ENCODE results near the gene USP24. TPM values are rescaled to one million over a fixed set of nuclear protein-coding genes. Genes with fewer than 3 reads are reported as not detected.

Gene USP24
- total and polyA plus RNA-seq, 3 donors from 2014 or later: 20.2 to 50.9 (median 50.3) TPM

DNA sequence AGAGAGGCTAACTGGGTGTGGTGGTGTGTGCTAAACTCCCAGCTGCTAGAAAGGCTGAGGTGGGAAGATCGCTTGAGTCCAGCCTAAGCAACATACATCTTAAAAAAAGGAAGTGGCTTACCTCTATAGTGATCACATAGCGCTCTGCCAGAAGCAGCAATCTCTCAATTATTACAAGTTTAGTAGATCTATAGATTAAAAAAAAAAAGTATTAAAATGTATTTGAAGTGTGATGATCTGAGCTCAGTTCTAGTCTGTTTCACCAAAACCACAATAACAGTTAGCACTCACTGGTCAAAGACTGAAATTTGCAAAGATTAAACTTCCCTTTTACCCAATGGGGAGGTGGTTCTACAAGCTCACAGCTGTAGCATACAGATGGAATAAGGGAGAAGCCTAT lies 76.3 kb downstream of the USP24 start:
- Histone ChIP-seq H3K4me1 (no peaks in the 10 kb centered on the region), H3K27ac (no peak overlapping the region), H3K9me3 (no peaks in the 10 kb centered on the region), H3K36me3 (ENCODE audit: low read depth, missing control alignments) (no peaks in the 10 kb centered on the region), H3K4me3 (no peak overlapping the region), H3K27me3 (no peaks in the 10 kb centered on the region)
- intact Hi-C loops (cut with DNase I; ENCODE audit: low total_unique reads): no loop called here
- TF ChIP-seq POLR2A (IDR thresholded peaks at IDR 0.05) (no peak), CTCF (IDR thresholded peaks at IDR 0.05) (no peak)
- 89 to 97% methylated on average over 2 of the region's 2 CpGs for WGBS, 2 donors
- no peak for DNase-seq

GRCh38 chr1:55134152-55134808 lies 80.9 kb downstream of the USP24 start:
- no peaks in the 10 kb centered on the region for H3K9me3 ChIP-seq
- TF ChIP-seq CTCF (IDR thresholded peaks at IDR 0.05) (no peak), POLR2A (IDR thresholded peaks at IDR 0.05) (no peak)
- H3K4me3 ChIP-seq: no peak overlapping the region
- intact Hi-C loops (cut with DNase I; ENCODE audit: low total_unique reads): no loop called here
- 91 to 94% methylated on average over 7 of the region's 7 CpGs for WGBS, 2 donors
- no peaks in the 10 kb centered on the region for H3K36me3 ChIP-seq (ENCODE audit: low read depth, missing control alignments)
- H3K27ac ChIP-seq: no peak overlapping the region
- no peaks in the 10 kb centered on the region for H3K4me1 ChIP-seq
- no peak for DNase-seq
- no peaks in the 10 kb centered on the region for H3K27me3 ChIP-seq

GRCh38 chr1:55131801-55132200 lies 83.4 kb downstream of the USP24 start:
- no peak overlapping the region for H3K4me3 ChIP-seq
- H3K4me1 ChIP-seq: no peaks in the 10 kb centered on the region
- H3K36me3 ChIP-seq (ENCODE audit: low read depth, missing control alignments): no peaks in the 10 kb centered on the region
- no peak for TF ChIP-seq POLR2A (IDR thresholded peaks at IDR 0.05)
- H3K27me3 ChIP-seq: no peaks in the 10 kb centered on the region
- 85 to 90% methylated on average over 2 of the region's 2 CpGs for WGBS, 2 donors
- intact Hi-C loops (cut with DNase I; ENCODE audit: low total_unique reads): no loop called here
- H3K9me3 ChIP-seq: no peaks in the 10 kb centered on the region
- DNase-seq: no peak
- no peak overlapping the region for H3K27ac ChIP-seq

DNA sequence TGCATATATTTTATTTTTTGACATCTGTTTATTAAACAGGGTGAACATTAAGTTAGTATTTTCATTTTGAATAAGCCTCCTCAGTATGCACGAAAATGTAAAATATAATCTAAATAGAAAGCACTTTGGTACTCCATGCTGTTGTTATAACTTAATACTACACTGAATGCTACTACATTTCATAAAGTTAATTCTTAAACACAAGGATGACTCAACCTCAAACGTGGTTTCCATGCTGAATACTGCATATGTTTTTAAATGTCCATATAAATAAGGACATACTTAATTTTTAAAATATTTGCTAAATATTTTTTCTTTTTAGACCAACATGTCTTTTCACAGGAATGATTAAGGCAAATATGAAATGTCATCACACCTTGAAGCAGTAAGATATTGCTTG lies 83.9 kb downstream of the USP24 start:
- H3K27ac ChIP-seq: no peak overlapping the region
- H3K4me1 ChIP-seq: no peaks in the 10 kb centered on the region
- H3K9me3 ChIP-seq: no peaks in the 10 kb centered on the region
- TF ChIP-seq POLR2A (IDR thresholded peaks at IDR 0.05) (no peak), CTCF (IDR thresholded peaks at IDR 0.05) (no peak)
- no peaks in the 10 kb centered on the region for H3K36me3 ChIP-seq (ENCODE audit: low read depth, missing control alignments)
- DNase-seq: no peak
- no peaks in the 10 kb centered on the region for H3K27me3 ChIP-seq
- WGBS, 2 donors: 91% methylated on average over 2 of the region's 2 CpGs
- no peak overlapping the region for H3K4me3 ChIP-seq
- intact Hi-C loops (cut with DNase I; ENCODE audit: low total_unique reads): no loop called here

- no peak for TF ChIP-seq CTCF (IDR thresholded peaks at IDR 0.05)
- no peak for TF ChIP-seq POLR2A (IDR thresholded peaks at IDR 0.05)
- 67 to 74% methylated on average over 4 of the region's 4 CpGs for WGBS, 2 donors
- Histone ChIP-seq H3K4me3 (no peak overlapping the region), H3K27me3 (no peaks in the 10 kb centered on the region), H3K27ac (no peak overlapping the region), H3K4me1 (no peaks in the 10 kb centered on the region), H3K36me3 (ENCODE audit: low read depth, missing control alignments) (no peaks in the 10 kb centered on the region), H3K9me3 (no peaks in the 10 kb centered on the region)
- intact Hi-C loops (cut with DNase I; ENCODE audit: low total_unique reads): no loop called here
- no peak for DNase-seq
Observed at GRCh38 chr1:55129194-55129728, 85.9 kb downstream of the USP24 start.
